Measurements from ENCODE around the gene HLF. TPM values are rescaled to one million over a fixed set of nuclear protein-coding genes. Genes with fewer than 3 reads are reported as not detected.

HLF gene
- total and polyA plus RNA-seq, 2 experiments from 2014 or later: 0.28 TPM; not detected in 1

DNA sequence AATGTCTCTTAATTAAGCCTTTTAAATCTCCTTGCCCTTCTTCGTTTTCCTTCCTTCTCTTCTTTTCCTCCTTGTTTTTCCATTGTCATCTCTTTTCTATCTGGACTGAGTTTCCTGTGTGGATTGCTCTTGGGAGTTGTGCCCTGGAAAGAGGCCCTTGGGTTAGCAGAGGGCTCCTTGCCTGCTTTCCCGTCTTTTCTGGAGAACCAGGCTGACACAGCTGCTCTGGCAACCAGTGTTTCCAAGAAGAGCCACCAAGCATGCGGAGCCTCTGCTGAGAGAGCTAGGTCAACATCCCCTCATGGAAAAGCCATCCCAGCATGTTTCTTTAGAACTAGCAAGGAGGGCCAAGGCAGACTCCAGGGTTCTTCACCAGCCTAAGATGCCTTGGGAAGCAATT lies 75.4 kb downstream of the HLF start:
- Histone ChIP-seq H3K36me3 (ENCODE audit: insufficient read depth) (no peaks in the 10 kb centered on the region), H3F3A (replicated peaks; ENCODE audit: low read depth) (no peaks in the 10 kb centered on the region), H3K9me2 (ENCODE audit: insufficient read depth) (no peaks in the 10 kb centered on the region), H3K27ac (ENCODE audit: low read depth) (no peak overlapping the region), H3K27me3 (ENCODE audit: insufficient read depth) (no peaks in the 10 kb centered on the region), H3K4me1 (ENCODE audit: insufficient read depth) (peaks cover 7% of the 10 kb centered on the region), H3K4me2 (no peak overlapping the region), H3K79me2 (replicated peaks; ENCODE audit: insufficient read depth) (no peaks in the 10 kb centered on the region), H2AFZ (no peak overlapping the region), H3K4me3 (no peak overlapping the region), H4K20me1 (replicated peaks; ENCODE audit: insufficient read depth) (no peaks in the 10 kb centered on the region)
- Mint-ChIP-seq H3K36me3 (ENCODE audit: low read depth) (no peaks in the 10 kb centered on the region), H3K9me3 (no peaks in the 10 kb centered on the region), H3K27ac (no peak overlapping the region), H3K27me3 (ENCODE audit: insufficient read depth, low read depth, poor library complexity) (peaks cover 5% of the 10 kb centered on the region), H3K4me3 (no peak overlapping the region), H3K4me1 (peaks cover 11% of the 10 kb centered on the region)
- TF ChIP-seq CREB1 (CRISPR knock-in tag; IDR thresholded peaks at IDR 0.05; ENCODE audit: low read depth): no peak
- TF ChIP-seq, protein P1, sequence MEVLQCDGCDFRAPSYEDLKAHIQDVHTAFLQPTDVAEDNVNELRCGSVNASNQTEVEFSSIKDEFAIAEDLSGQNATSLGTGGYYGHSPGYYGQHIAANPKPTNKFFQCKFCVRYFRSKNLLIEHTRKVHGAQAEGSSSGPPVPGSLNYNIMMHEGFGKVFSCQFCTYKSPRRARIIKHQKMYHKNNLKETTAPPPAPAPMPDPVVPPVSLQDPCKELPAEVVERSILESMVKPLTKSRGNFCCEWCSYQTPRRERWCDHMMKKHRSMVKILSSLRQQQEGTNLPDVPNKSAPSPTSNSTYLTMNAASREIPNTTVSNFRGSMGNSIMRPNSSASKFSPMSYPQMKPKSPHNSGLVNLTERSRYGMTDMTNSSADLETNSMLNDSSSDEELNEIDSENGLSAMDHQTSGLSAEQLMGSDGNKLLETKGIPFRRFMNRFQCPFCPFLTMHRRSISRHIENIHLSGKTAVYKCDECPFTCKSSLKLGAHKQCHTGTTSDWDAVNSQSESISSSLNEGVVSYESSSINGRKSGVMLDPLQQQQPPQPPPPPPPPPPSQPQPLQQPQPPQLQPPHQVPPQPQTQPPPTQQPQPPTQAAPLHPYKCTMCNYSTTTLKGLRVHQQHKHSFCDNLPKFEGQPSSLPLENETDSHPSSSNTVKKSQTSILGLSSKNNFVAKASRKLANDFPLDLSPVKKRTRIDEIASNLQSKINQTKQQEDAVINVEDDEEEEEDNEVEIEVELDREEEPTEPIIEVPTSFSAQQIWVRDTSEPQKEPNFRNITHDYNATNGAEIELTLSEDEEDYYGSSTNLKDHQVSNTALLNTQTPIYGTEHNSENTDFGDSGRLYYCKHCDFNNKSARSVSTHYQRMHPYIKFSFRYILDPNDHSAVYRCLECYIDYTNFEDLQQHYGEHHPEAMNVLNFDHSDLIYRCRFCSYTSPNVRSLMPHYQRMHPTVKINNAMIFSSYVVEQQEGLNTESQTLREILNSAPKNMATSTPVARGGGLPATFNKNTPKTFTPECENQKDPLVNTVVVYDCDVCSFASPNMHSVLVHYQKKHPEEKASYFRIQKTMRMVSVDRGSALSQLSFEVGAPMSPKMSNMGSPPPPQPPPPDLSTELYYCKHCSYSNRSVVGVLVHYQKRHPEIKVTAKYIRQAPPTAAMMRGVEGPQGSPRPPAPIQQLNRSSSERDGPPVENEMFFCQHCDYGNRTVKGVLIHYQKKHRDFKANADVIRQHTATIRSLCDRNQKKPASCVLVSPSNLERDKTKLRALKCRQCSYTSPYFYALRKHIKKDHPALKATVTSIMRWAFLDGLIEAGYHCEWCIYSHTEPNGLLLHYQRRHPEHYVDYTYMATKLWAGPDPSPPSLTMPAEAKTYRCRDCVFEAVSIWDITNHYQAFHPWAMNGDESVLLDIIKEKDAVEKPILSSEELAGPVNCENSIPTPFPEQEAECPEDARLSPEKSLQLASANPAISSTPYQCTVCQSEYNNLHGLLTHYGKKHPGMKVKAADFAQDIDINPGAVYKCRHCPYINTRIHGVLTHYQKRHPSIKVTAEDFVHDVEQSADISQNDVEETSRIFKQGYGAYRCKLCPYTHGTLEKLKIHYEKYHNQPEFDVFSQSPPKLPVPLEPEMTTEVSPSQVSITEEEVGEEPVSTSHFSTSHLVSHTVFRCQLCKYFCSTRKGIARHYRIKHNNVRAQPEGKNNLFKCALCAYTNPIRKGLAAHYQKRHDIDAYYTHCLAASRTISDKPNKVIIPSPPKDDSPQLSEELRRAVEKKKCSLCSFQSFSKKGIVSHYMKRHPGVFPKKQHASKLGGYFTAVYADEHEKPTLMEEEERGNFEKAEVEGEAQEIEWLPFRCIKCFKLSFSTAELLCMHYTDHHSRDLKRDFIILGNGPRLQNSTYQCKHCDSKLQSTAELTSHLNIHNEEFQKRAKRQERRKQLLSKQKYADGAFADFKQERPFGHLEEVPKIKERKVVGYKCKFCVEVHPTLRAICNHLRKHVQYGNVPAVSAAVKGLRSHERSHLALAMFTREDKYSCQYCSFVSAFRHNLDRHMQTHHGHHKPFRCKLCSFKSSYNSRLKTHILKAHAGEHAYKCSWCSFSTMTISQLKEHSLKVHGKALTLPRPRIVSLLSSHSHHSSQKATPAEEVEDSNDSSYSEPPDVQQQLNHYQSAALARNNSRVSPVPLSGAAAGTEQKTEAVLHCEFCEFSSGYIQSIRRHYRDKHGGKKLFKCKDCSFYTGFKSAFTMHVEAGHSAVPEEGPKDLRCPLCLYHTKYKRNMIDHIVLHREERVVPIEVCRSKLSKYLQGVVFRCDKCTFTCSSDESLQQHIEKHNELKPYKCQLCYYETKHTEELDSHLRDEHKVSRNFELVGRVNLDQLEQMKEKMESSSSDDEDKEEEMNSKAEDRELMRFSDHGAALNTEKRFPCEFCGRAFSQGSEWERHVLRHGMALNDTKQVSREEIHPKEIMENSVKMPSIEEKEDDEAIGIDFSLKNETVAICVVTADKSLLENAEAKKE (CRISPR knock-in tag; IDR thresholded peaks at IDR 0.05): no peak
- TF ChIP-seq POLR2AphosphoS5 (IDR thresholded peaks at IDR 0.05; ENCODE audit: low read depth): no peak
- TF ChIP-seq NANOG (IDR thresholded peaks at IDR 0.05; ENCODE audit: borderline replicate concordance): no peak
- no peak for TF ChIP-seq ZNF331 (CRISPR knock-in tag; IDR thresholded peaks at IDR 0.05; ENCODE audit: low read depth)
- TF ChIP-seq STAT1 (IDR thresholded peaks at IDR 0.05; ENCODE audit: unreplicated experiment): no peak
- TF ChIP-seq, protein P2, sequence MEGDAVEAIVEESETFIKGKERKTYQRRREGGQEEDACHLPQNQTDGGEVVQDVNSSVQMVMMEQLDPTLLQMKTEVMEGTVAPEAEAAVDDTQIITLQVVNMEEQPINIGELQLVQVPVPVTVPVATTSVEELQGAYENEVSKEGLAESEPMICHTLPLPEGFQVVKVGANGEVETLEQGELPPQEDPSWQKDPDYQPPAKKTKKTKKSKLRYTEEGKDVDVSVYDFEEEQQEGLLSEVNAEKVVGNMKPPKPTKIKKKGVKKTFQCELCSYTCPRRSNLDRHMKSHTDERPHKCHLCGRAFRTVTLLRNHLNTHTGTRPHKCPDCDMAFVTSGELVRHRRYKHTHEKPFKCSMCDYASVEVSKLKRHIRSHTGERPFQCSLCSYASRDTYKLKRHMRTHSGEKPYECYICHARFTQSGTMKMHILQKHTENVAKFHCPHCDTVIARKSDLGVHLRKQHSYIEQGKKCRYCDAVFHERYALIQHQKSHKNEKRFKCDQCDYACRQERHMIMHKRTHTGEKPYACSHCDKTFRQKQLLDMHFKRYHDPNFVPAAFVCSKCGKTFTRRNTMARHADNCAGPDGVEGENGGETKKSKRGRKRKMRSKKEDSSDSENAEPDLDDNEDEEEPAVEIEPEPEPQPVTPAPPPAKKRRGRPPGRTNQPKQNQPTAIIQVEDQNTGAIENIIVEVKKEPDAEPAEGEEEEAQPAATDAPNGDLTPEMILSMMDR (conservative IDR thresholded peaks at IDR 0.05; ENCODE audit: low read depth in 2 of 2): no peak
- TF ChIP-seq, protein P3, sequence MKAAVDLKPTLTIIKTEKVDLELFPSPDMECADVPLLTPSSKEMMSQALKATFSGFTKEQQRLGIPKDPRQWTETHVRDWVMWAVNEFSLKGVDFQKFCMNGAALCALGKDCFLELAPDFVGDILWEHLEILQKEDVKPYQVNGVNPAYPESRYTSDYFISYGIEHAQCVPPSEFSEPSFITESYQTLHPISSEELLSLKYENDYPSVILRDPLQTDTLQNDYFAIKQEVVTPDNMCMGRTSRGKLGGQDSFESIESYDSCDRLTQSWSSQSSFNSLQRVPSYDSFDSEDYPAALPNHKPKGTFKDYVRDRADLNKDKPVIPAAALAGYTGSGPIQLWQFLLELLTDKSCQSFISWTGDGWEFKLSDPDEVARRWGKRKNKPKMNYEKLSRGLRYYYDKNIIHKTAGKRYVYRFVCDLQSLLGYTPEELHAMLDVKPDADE (IDR thresholded peaks at IDR 0.05): no peak
- TF ChIP-seq ZNF114 (CRISPR knock-in tag; IDR thresholded peaks at IDR 0.05): no peak
- TF ChIP-seq, protein P4, sequence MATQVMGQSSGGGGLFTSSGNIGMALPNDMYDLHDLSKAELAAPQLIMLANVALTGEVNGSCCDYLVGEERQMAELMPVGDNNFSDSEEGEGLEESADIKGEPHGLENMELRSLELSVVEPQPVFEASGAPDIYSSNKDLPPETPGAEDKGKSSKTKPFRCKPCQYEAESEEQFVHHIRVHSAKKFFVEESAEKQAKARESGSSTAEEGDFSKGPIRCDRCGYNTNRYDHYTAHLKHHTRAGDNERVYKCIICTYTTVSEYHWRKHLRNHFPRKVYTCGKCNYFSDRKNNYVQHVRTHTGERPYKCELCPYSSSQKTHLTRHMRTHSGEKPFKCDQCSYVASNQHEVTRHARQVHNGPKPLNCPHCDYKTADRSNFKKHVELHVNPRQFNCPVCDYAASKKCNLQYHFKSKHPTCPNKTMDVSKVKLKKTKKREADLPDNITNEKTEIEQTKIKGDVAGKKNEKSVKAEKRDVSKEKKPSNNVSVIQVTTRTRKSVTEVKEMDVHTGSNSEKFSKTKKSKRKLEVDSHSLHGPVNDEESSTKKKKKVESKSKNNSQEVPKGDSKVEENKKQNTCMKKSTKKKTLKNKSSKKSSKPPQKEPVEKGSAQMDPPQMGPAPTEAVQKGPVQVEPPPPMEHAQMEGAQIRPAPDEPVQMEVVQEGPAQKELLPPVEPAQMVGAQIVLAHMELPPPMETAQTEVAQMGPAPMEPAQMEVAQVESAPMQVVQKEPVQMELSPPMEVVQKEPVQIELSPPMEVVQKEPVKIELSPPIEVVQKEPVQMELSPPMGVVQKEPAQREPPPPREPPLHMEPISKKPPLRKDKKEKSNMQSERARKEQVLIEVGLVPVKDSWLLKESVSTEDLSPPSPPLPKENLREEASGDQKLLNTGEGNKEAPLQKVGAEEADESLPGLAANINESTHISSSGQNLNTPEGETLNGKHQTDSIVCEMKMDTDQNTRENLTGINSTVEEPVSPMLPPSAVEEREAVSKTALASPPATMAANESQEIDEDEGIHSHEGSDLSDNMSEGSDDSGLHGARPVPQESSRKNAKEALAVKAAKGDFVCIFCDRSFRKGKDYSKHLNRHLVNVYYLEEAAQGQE (IDR thresholded peaks at IDR 0.05; ENCODE audit: unreplicated experiment): no peak
- TF ChIP-seq JUNB (IDR thresholded peaks at IDR 0.05; ENCODE audit: unreplicated experiment): no peak
- no peak for TF ChIP-seq EZH2phosphoT487 (IDR thresholded peaks at IDR 0.05; ENCODE audit: unreplicated experiment)
- no peak for TF ChIP-seq EZH2 (IDR thresholded peaks at IDR 0.05; ENCODE audit: low read depth, unreplicated experiment)
- no peak for DNase-seq (ENCODE audit: low spot score)
- ATAC-seq: no peak

All from GM23338 (cell line).